ENCODE results near the gene NEDD9. TPM values are rescaled to one million over a fixed set of nuclear protein-coding genes. Genes with fewer than 3 reads are reported as not detected.

Gene NEDD9
- total and polyA plus RNA-seq, 2 experiments from 2014 or later: 4.4 to 13.0 TPM

DNA sequence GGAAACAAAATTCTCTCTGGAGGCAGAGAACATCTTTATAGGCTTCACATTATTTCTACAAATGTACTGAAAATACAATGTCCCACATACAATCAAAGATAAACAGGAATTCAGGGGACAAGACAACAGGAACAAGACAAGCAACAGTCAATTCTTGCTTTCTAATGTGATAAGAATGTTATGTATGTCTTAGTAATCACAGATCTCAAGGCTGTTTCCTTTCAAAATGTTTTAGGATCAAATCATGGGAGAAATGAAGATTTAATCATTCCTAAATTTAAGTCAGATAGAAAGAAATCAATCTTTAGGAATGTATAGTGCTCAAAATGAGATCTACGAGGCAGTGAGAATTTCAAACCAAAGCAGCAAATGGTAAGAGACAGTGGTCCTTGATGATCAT, 32.1 kb downstream of the NEDD9 start:
- H3K27me3 Mint-ChIP-seq (ENCODE audit: insufficient read depth, low read depth, poor library complexity): peaks cover 3% of the 10 kb centered on the region
- peaks cover 52% of the 10 kb centered on the region for H3K4me1 Mint-ChIP-seq
- Histone ChIP-seq H3K27ac (ENCODE audit: low read depth) (no peak overlapping the region), H2AFZ (no peak overlapping the region), H3K9me2 (ENCODE audit: insufficient read depth) (no peaks in the 10 kb centered on the region), H3K79me2 (replicated peaks; ENCODE audit: insufficient read depth) (no peaks in the 10 kb centered on the region), H4K20me1 (replicated peaks; ENCODE audit: insufficient read depth) (no peaks in the 10 kb centered on the region), H3K4me1 (ENCODE audit: insufficient read depth) (peaks cover 61% of the 10 kb centered on the region), H3F3A (replicated peaks; ENCODE audit: low read depth) (no peaks in the 10 kb centered on the region; the same call in none of the 2 replicates), H3K4me3 (no peak overlapping the region), H3K4me2 (no peak overlapping the region), H3K27me3 (ENCODE audit: insufficient read depth) (no peaks in the 10 kb centered on the region), H3K36me3 (ENCODE audit: insufficient read depth) (no peaks in the 10 kb centered on the region)
- H3K27ac Mint-ChIP-seq: no peak overlapping the region
- peaks cover 5% of the 10 kb centered on the region; the same call in 1 of the 3 replicates for H3K9me3 Mint-ChIP-seq
- peaks cover 5% of the 10 kb centered on the region; the same call in 2 of the 3 replicates for H3K36me3 Mint-ChIP-seq (ENCODE audit: low read depth)
- H3K4me3 Mint-ChIP-seq: no peak overlapping the region
- DNase-seq (ENCODE audit: low spot score): no peak
- TF ChIP-seq NANOG (IDR thresholded peaks at IDR 0.05; ENCODE audit: borderline replicate concordance) (no peak), EZH2 (IDR thresholded peaks at IDR 0.05; ENCODE audit: low read depth, unreplicated experiment) (no peak), JUNB (IDR thresholded peaks at IDR 0.05; ENCODE audit: unreplicated experiment) (no peak), REST (IDR thresholded peaks at IDR 0.05; ENCODE audit: unreplicated experiment) (no peak), STAT1 (IDR thresholded peaks at IDR 0.05; ENCODE audit: unreplicated experiment) (no peak), ZNF114 (CRISPR knock-in tag; IDR thresholded peaks at IDR 0.05) (no peak), EZH2phosphoT487 (IDR thresholded peaks at IDR 0.05; ENCODE audit: unreplicated experiment) (no peak), POLR2AphosphoS5 (IDR thresholded peaks at IDR 0.05; ENCODE audit: low read depth) (no peak), ZNF331 (CRISPR knock-in tag; IDR thresholded peaks at IDR 0.05; ENCODE audit: low read depth) (no peak)
- TF ChIP-seq, protein P1, sequence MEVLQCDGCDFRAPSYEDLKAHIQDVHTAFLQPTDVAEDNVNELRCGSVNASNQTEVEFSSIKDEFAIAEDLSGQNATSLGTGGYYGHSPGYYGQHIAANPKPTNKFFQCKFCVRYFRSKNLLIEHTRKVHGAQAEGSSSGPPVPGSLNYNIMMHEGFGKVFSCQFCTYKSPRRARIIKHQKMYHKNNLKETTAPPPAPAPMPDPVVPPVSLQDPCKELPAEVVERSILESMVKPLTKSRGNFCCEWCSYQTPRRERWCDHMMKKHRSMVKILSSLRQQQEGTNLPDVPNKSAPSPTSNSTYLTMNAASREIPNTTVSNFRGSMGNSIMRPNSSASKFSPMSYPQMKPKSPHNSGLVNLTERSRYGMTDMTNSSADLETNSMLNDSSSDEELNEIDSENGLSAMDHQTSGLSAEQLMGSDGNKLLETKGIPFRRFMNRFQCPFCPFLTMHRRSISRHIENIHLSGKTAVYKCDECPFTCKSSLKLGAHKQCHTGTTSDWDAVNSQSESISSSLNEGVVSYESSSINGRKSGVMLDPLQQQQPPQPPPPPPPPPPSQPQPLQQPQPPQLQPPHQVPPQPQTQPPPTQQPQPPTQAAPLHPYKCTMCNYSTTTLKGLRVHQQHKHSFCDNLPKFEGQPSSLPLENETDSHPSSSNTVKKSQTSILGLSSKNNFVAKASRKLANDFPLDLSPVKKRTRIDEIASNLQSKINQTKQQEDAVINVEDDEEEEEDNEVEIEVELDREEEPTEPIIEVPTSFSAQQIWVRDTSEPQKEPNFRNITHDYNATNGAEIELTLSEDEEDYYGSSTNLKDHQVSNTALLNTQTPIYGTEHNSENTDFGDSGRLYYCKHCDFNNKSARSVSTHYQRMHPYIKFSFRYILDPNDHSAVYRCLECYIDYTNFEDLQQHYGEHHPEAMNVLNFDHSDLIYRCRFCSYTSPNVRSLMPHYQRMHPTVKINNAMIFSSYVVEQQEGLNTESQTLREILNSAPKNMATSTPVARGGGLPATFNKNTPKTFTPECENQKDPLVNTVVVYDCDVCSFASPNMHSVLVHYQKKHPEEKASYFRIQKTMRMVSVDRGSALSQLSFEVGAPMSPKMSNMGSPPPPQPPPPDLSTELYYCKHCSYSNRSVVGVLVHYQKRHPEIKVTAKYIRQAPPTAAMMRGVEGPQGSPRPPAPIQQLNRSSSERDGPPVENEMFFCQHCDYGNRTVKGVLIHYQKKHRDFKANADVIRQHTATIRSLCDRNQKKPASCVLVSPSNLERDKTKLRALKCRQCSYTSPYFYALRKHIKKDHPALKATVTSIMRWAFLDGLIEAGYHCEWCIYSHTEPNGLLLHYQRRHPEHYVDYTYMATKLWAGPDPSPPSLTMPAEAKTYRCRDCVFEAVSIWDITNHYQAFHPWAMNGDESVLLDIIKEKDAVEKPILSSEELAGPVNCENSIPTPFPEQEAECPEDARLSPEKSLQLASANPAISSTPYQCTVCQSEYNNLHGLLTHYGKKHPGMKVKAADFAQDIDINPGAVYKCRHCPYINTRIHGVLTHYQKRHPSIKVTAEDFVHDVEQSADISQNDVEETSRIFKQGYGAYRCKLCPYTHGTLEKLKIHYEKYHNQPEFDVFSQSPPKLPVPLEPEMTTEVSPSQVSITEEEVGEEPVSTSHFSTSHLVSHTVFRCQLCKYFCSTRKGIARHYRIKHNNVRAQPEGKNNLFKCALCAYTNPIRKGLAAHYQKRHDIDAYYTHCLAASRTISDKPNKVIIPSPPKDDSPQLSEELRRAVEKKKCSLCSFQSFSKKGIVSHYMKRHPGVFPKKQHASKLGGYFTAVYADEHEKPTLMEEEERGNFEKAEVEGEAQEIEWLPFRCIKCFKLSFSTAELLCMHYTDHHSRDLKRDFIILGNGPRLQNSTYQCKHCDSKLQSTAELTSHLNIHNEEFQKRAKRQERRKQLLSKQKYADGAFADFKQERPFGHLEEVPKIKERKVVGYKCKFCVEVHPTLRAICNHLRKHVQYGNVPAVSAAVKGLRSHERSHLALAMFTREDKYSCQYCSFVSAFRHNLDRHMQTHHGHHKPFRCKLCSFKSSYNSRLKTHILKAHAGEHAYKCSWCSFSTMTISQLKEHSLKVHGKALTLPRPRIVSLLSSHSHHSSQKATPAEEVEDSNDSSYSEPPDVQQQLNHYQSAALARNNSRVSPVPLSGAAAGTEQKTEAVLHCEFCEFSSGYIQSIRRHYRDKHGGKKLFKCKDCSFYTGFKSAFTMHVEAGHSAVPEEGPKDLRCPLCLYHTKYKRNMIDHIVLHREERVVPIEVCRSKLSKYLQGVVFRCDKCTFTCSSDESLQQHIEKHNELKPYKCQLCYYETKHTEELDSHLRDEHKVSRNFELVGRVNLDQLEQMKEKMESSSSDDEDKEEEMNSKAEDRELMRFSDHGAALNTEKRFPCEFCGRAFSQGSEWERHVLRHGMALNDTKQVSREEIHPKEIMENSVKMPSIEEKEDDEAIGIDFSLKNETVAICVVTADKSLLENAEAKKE (CRISPR knock-in tag; IDR thresholded peaks at IDR 0.05): no peak
- TF ChIP-seq, protein P2, sequence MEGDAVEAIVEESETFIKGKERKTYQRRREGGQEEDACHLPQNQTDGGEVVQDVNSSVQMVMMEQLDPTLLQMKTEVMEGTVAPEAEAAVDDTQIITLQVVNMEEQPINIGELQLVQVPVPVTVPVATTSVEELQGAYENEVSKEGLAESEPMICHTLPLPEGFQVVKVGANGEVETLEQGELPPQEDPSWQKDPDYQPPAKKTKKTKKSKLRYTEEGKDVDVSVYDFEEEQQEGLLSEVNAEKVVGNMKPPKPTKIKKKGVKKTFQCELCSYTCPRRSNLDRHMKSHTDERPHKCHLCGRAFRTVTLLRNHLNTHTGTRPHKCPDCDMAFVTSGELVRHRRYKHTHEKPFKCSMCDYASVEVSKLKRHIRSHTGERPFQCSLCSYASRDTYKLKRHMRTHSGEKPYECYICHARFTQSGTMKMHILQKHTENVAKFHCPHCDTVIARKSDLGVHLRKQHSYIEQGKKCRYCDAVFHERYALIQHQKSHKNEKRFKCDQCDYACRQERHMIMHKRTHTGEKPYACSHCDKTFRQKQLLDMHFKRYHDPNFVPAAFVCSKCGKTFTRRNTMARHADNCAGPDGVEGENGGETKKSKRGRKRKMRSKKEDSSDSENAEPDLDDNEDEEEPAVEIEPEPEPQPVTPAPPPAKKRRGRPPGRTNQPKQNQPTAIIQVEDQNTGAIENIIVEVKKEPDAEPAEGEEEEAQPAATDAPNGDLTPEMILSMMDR (conservative IDR thresholded peaks at IDR 0.05; ENCODE audit: low read depth in 2 of 2): no peak
- TF ChIP-seq, protein P3, sequence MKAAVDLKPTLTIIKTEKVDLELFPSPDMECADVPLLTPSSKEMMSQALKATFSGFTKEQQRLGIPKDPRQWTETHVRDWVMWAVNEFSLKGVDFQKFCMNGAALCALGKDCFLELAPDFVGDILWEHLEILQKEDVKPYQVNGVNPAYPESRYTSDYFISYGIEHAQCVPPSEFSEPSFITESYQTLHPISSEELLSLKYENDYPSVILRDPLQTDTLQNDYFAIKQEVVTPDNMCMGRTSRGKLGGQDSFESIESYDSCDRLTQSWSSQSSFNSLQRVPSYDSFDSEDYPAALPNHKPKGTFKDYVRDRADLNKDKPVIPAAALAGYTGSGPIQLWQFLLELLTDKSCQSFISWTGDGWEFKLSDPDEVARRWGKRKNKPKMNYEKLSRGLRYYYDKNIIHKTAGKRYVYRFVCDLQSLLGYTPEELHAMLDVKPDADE (IDR thresholded peaks at IDR 0.05): no peak
- ATAC-seq: no peak

All from GM23338 (cell line).